HG03175 (cell line): ENCODE results near the gene STPG2.

Experiments used
- ATAC-seq: cut with Tn5 transposase; IDR thresholded peaks from one replicate; pipeline ENCODE4 v1.9.1; 2021; ENCODE audit warnings: mild to moderate bottlenecking, moderate library complexity; ENCODE audit not compliant: unreplicated experiment

Gene STPG2

GRCh38 chr4:97836662-97837061, 306.6 kb downstream of the STPG2 start:
- no peak for ATAC-seq

- ATAC-seq, result no peak
Measured at GRCh38 chr4:97828646-97829045, 314.6 kb downstream of the STPG2 start.

GRCh38 chr4:97819294-97819693, 324.0 kb downstream of the STPG2 start:
- ATAC-seq, result no peak

GRCh38 chr4:97812768-97813167, 330.5 kb downstream of the STPG2 start:
- ATAC-seq, result no peak

- ATAC-seq, result no peak
Measured at GRCh38 chr4:97786306-97786920, 356.9 kb downstream of the STPG2 start.

- no peak for ATAC-seq
Measured at GRCh38 chr4:97778174-97778573, 365.1 kb downstream of the STPG2 start.

GRCh38 chr4:97774347-97774989, 368.8 kb downstream of the STPG2 start:
- ATAC-seq, result no peak

- ATAC-seq, result no peak
Measured at GRCh38 chr4:97770222-97770621, 373.1 kb downstream of the STPG2 start.

GRCh38 chr4:97762115-97762512, 381.2 kb downstream of the STPG2 start:
- ATAC-seq, result no peak

- no peak for ATAC-seq
Measured at GRCh38 chr4:97761445-97762114, 381.7 kb downstream of the STPG2 start.

- no peak for ATAC-seq
Measured at GRCh38 chr4:97759785-97760184, 383.5 kb downstream of the STPG2 start.

- ATAC-seq, result no peak
Measured at GRCh38 chr4:97752599-97752998, 390.7 kb downstream of the STPG2 start.

GRCh38 chr4:97747945-97748344, 395.3 kb downstream of the STPG2 start:
- no peak for ATAC-seq

GRCh38 chr4:97720869-97721432, 422.3 kb downstream of the STPG2 start:
- ATAC-seq, result no peak

GRCh38 chr4:97691111-97691605, 452.1 kb downstream of the STPG2 start:
- no peak for ATAC-seq

GRCh38 chr4:97670703-97671269, 472.5 kb downstream of the STPG2 start:
- no peak for ATAC-seq

- no peak for ATAC-seq
Measured at GRCh38 chr4:97665553-97665952, 477.7 kb downstream of the STPG2 start.

GRCh38 chr4:97664741-97665140, 478.5 kb downstream of the STPG2 start:
- ATAC-seq, result no peak

- no peak for ATAC-seq
Measured at GRCh38 chr4:97662133-97662532, 481.1 kb downstream of the STPG2 start.

- ATAC-seq, result no peak
Measured at GRCh38 chr4:97656044-97656720, 487.1 kb downstream of the STPG2 start.

- no peak for ATAC-seq
Measured at GRCh38 chr4:97653701-97654100, 489.6 kb downstream of the STPG2 start.
